Liver (tissue), 9 donors: ENCODE measurements around the gene EHF. TPM values are rescaled to one million over a fixed set of nuclear protein-coding genes. Genes with fewer than 3 reads are reported as not detected.
"Not testable (repeated sequence)": the region's sequence is repeated elsewhere in the genome, so short reads cannot be mapped to it uniquely, and the experiment has no call there.

Experiments used
- DNase-seq: peaks from one replicate; pipeline ENCODE4 v3.0.0-alpha.2; 2017; ENCODE audit warnings: low spot score
- H3K27ac ChIP-seq, 2 donors: one replicate each; pipeline ENCODE4 v1.7.0; 2013; ENCODE audit warnings: inconsistent platforms in 2 of 2, low read length in 2 of 2, control low read depth in 1 of 2, low read depth in 1 of 2, mild to moderate bottlenecking in 1 of 2
- H3K27me3 ChIP-seq, 4 donors: one replicate each; pipeline versions ENCODE4 v1.6.1 to v1.7.0; 2013; ENCODE audit warnings: low read length in 3 of 4, inconsistent platforms in 1 of 4, mild to moderate bottlenecking in 1 of 4, moderate library complexity in 1 of 4; ENCODE audit not compliant: control insufficient read depth in 4 of 4, insufficient read depth in 4 of 4
- H3K36me3 ChIP-seq, 4 donors: one replicate each; pipeline versions ENCODE4 v1.6.1 to v1.7.0; 2013; ENCODE audit warnings: low read length in 3 of 4, mild to moderate bottlenecking in 3 of 4, low read depth in 1 of 4, moderate library complexity in 1 of 4; ENCODE audit not compliant: control insufficient read depth in 4 of 4, insufficient read depth in 3 of 4
- H3K4me1 ChIP-seq, 4 donors: one replicate each; pipeline versions ENCODE4 v1.6.1 to v1.7.0; 2013; ENCODE audit warnings: low read length in 3 of 4, mild to moderate bottlenecking in 3 of 4, moderate library complexity in 1 of 4; ENCODE audit not compliant: control insufficient read depth in 4 of 4, insufficient read depth in 4 of 4
- H3K4me3 ChIP-seq, 3 donors: one replicate each; pipeline versions ENCODE4 v1.6.1 to v1.7.0; 2013; ENCODE audit warnings: low read length in 3 of 3, control low read depth in 1 of 3, low read depth in 1 of 3, mild to moderate bottlenecking in 1 of 3
- H3K9ac ChIP-seq, 2 donors: one replicate each; pipeline ENCODE4 v1.7.0; 2013; ENCODE audit warnings: low read length in 2 of 2, mild to moderate bottlenecking in 2 of 2, moderate library complexity in 2 of 2, control low read depth in 1 of 2, low read depth in 1 of 2
- H3K9me3 ChIP-seq, 4 donors: one replicate each; pipeline versions ENCODE4 v1.6.1 to v1.7.0; 2013; ENCODE audit warnings: low read length in 3 of 4; ENCODE audit not compliant: control insufficient read depth in 4 of 4
- EGR1 ChIP-seq, 2 donors: IDR thresholded peaks; 2 replicates each; pipeline ENCODE4 v1.6.1; 2016 to 2018; ENCODE audit warnings: antibody characterized with exemption in 2 of 2, low read depth in 2 of 2
- FOXA1 ChIP-seq: IDR thresholded peaks from 2 replicates; pipeline ENCODE4 v1.6.1; 2016; ENCODE audit warnings: antibody characterized with exemption
- FOXA2 ChIP-seq: IDR thresholded peaks from 2 replicates; pipeline ENCODE4 v1.6.1; 2016; ENCODE audit warnings: antibody characterized with exemption
- HNF4A ChIP-seq, 2 donors: conservative IDR thresholded peaks; 2 replicates each; pipeline ENCODE4 v1.6.1; 2016; ENCODE audit warnings: antibody characterized with exemption in 2 of 2, mild to moderate bottlenecking in 2 of 2
- RAD21 ChIP-seq, 2 donors: IDR thresholded peaks; 2 replicates each; pipeline ENCODE4 v1.6.1; 2016; ENCODE audit warnings: antibody characterized with exemption in 2 of 2, mild to moderate bottlenecking in 2 of 2
- RXRA ChIP-seq, 2 donors: IDR thresholded peaks; 2 replicates each; pipeline ENCODE4 v1.6.1; 2017 to 2018; ENCODE audit warnings: antibody characterized with exemption in 2 of 2, mild to moderate bottlenecking in 1 of 2
- TAF1 ChIP-seq: conservative IDR thresholded peaks from 2 replicates; pipeline ENCODE4 v1.6.1; 2016; ENCODE audit warnings: antibody characterized with exemption, mild to moderate bottlenecking
- YY1 ChIP-seq: IDR thresholded peaks from 2 replicates; pipeline ENCODE4 v1.6.1; 2016; ENCODE audit warnings: antibody characterized with exemption, mild to moderate bottlenecking
- WGBS: extraction: QIAGEN DNeasy Blood & Tissue Kit; methylation state at CpG from one replicate; pipeline ENCODE4 v1.1.7; 2013; 5-methylcytosine and 5-hydroxymethylcytosine counted together
- polyA plus RNA-seq, 2 donors: library from polyadenylated mRNA; stranded (reverse) in 1 of 2; unstranded in 1 of 2; fragments of 200-250 nt in 1 of 2; fragments of >200 nt in 1 of 2; fragmentation: Nextera tagmentation in 1 of 2; extraction: Ambion mirVana in 1 of 2; gene quantifications; one replicate each; pipeline versions ENCODE4 v1.2.1 to v1.2.3, GENCODE V29; 2013 to 2015
- total RNA-seq, 2 donors: library from RNA; depleted of rRNA; stranded (reverse); fragments of >200 nt; gene quantifications; one replicate each; pipeline ENCODE4 v1.2.3, GENCODE V29; 2014
- TF ChIP-seq, protein P1 (sequence below): fragments of 150-350 bp; IDR thresholded peaks from 2 replicates; pipeline ENCODE4 v1.5.1; 2017; ENCODE audit warnings: improper control_type of control experiment, low read depth, low read length; ENCODE audit not compliant: missing input control
- TF ChIP-seq, protein P2 (sequence below): IDR thresholded peaks from 2 replicates; pipeline ENCODE4 v1.6.1; 2016; ENCODE audit warnings: antibody characterized with exemption, mild to moderate bottlenecking
- TF ChIP-seq, protein P3 (sequence below): IDR thresholded peaks from 2 replicates; pipeline ENCODE4 v1.6.1; 2016; ENCODE audit warnings: antibody characterized with exemption
- donor health status: healthy.
- donor health status: healthy.
- donor health status: healthy.
- donor health status: healthy.
- donor health status: healthy.

EHF gene
- total and polyA plus RNA-seq, 4 donors = 0.85 to 5.9 (median 2.6) TPM

DNA sequence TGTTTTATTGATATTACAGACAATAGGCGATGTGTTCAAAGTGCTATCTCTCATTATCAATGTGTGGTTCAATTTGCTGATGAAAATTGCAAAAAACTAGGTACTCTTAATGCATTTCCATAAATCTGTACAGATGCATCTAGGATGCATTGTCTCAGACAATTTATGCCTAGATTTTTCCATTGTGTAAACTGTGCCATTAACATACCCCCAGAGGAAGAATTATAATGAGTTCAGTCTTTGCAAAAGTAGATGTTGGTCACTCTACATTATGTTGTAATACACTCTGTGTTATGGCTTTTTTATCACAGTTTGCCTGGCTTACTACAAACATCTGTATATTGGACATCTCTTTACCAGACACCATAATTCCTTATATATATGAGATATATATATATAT, 62.5 kb downstream of the EHF start:
- Histone ChIP-seq H3K9me3 (no peaks in the 10 kb centered on the region), H3K4me1 (no peaks in the 10 kb centered on the region), H3K4me3 (no peak overlapping the region), H3K27me3 (no peaks in the 10 kb centered on the region), H3K36me3 (no peaks in the 10 kb centered on the region), H3K27ac (no peak overlapping the region), H3K9ac (no peak overlapping the region)
- TF ChIP-seq FOXA2 (no peak), RXRA (IDR thresholded peaks at IDR 0.05) (no peak), YY1 (no peak), RAD21 (IDR thresholded peaks at IDR 0.05) (no peak), FOXA1 (no peak), TAF1 (no peak)
- TF ChIP-seq, protein P1, sequence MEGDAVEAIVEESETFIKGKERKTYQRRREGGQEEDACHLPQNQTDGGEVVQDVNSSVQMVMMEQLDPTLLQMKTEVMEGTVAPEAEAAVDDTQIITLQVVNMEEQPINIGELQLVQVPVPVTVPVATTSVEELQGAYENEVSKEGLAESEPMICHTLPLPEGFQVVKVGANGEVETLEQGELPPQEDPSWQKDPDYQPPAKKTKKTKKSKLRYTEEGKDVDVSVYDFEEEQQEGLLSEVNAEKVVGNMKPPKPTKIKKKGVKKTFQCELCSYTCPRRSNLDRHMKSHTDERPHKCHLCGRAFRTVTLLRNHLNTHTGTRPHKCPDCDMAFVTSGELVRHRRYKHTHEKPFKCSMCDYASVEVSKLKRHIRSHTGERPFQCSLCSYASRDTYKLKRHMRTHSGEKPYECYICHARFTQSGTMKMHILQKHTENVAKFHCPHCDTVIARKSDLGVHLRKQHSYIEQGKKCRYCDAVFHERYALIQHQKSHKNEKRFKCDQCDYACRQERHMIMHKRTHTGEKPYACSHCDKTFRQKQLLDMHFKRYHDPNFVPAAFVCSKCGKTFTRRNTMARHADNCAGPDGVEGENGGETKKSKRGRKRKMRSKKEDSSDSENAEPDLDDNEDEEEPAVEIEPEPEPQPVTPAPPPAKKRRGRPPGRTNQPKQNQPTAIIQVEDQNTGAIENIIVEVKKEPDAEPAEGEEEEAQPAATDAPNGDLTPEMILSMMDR = no peak
- TF ChIP-seq, protein P2, sequence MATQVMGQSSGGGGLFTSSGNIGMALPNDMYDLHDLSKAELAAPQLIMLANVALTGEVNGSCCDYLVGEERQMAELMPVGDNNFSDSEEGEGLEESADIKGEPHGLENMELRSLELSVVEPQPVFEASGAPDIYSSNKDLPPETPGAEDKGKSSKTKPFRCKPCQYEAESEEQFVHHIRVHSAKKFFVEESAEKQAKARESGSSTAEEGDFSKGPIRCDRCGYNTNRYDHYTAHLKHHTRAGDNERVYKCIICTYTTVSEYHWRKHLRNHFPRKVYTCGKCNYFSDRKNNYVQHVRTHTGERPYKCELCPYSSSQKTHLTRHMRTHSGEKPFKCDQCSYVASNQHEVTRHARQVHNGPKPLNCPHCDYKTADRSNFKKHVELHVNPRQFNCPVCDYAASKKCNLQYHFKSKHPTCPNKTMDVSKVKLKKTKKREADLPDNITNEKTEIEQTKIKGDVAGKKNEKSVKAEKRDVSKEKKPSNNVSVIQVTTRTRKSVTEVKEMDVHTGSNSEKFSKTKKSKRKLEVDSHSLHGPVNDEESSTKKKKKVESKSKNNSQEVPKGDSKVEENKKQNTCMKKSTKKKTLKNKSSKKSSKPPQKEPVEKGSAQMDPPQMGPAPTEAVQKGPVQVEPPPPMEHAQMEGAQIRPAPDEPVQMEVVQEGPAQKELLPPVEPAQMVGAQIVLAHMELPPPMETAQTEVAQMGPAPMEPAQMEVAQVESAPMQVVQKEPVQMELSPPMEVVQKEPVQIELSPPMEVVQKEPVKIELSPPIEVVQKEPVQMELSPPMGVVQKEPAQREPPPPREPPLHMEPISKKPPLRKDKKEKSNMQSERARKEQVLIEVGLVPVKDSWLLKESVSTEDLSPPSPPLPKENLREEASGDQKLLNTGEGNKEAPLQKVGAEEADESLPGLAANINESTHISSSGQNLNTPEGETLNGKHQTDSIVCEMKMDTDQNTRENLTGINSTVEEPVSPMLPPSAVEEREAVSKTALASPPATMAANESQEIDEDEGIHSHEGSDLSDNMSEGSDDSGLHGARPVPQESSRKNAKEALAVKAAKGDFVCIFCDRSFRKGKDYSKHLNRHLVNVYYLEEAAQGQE = no peak
- 93% methylated on average over 1 of the region's 1 CpG for WGBS
- DNase-seq = no peak

DNA sequence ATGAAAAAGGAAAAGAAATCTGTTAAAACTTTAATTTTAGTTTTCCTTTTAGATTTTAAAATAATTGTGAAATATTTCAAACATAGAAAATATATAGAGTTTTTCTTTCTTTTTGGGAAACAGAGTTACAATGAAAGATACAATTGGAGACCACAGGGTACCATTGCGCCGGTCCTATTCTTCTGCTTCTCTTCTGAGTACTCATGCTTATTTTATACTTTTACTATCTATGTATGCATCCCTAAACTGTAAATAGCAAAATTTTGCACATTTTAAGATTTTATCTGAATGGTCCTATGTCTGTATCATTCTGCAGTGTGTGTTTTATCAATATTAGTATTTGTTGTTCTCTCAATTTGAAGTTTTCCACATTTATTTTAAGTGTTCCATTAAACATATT, 65.0 kb downstream of the EHF start:
- DNase-seq = no peak
- no peak overlapping the region for H3K27ac ChIP-seq
- H3K4me3 ChIP-seq = no peak overlapping the region
- no peak overlapping the region for H3K9ac ChIP-seq
- H3K27me3 ChIP-seq = no peaks in the 10 kb centered on the region
- 97% methylated on average over 2 of the region's 2 CpGs for WGBS
- no peaks in the 10 kb centered on the region for H3K4me1 ChIP-seq
- TF ChIP-seq TAF1 (no peak), FOXA1 (no peak), HNF4A (conservative IDR thresholded peaks at IDR 0.05) (no peak), YY1 (no peak), EGR1 (IDR thresholded peaks at IDR 0.05; ENCODE audit: low read depth in 2 of 2) (no peak)
- TF ChIP-seq, protein P3, sequence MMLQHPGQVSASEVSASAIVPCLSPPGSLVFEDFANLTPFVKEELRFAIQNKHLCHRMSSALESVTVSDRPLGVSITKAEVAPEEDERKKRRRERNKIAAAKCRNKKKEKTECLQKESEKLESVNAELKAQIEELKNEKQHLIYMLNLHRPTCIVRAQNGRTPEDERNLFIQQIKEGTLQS = no peak
- TF ChIP-seq, protein P2 = no peak
- H3K36me3 ChIP-seq = no peaks in the 10 kb centered on the region
- no peaks in the 10 kb centered on the region for H3K9me3 ChIP-seq

DNA sequence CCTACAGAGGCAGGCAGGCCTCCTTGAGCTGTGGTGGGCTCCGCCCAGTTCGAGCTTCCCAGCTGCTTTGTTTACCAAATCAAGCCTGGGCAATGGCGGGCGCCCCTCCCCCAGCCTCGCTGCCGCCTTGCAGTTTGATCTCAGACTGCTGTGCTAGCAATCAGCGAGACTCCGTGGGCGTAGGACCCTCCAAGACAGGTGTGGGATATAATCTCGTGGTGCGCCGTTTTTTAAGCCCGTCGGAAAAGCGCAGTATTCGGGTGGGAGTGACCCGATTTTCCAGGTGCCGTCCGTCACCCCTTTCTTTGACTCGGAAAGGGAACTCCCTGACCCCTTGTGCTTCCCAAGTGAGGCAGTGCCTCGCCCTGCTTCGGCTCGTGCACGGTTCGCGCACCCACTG, 71.4 kb downstream of the EHF start:
- WGBS = 85% methylated on average over 23 of the region's 26 CpGs
- not testable (repeated sequence) for DNase-seq, H3K27me3 ChIP-seq, H3K9me3 ChIP-seq, H3K9ac ChIP-seq, H3K4me3 ChIP-seq, H3K4me1 ChIP-seq, H3K36me3 ChIP-seq, H3K27ac ChIP-seq
